K562 (cell line): ENCODE data around the gene ADRA1B. TPM values are rescaled to one million over a fixed set of nuclear protein-coding genes. Genes with fewer than 3 reads are reported as not detected.
"Not testable (repeated sequence)": the region's sequence is repeated elsewhere in the genome, so short reads cannot be mapped to it uniquely, and the experiment has no call there.

ENCODE experiments used
- ATAC-seq: fragments of 200-7000 bp; cut with Tn5 transposase; 3 replicates; pipeline ENCODE4 v1.9.1; 2020; ENCODE audit warnings: moderate library complexity
- BruUV-seq: library from RNA; stranded (reverse); fragments of 400-500 nt; replicated peaks from 2 replicates; lab custom pipeline; 2021; lab: Mats Ljungman, UMichigan
- CTCF ChIA-PET: fragments of 300-600 bp; formaldehyde crosslinking; extraction: SDS; loops from one replicate; lab custom pipeline; 2021; ENCODE audit warnings: low intra/inter-chr PET ratio; lab: Yijun Ruan, JAX
- POLR2A ChIA-PET: fragments of 300-600, 350-650 bp; sonication (Branson Sonifier 250); formaldehyde crosslinking; extraction: SDS; loops from one replicate; lab custom pipeline; 2021; ENCODE audit warnings: antibody characterized with exemption, inconsistent platforms; lab: Yijun Ruan, JAX
- DNase-seq, 4 experiments: peaks; one replicate each; pipeline versions ENCODE4 v3.0.0 to v3.0.0-alpha.2; 2011 to 2018; ENCODE audit warnings: low spot score in 3 of 4, mixed read lengths in 3 of 4; ENCODE audit errors: extremely low read depth in 1 of 4
- FAIRE-seq: peaks from 2 replicates; lab custom pipeline; 2011; peaks lifted over from hg19 to GRCh38; lab: Jason Lieb, UNC
- H2AFZ ChIP-seq: 2 replicates; pipeline ENCODE4 v1.6.0; 2011; ENCODE audit warnings: low read depth, low read length, control low read depth, inconsistent platforms
- H3K27ac ChIP-seq: fragments of 200-600 bp; 3 replicates; pipeline ENCODE4 v1.8.0; 2011; ENCODE audit warnings: low read depth, mild to moderate bottlenecking, control low read depth, inconsistent platforms, low read length, moderate library complexity, mixed read lengths; ENCODE audit errors: extremely low read depth
- H3K27me3 ChIP-seq, 2 experiments: fragments of 300-600 bp in 1 of 2; 2 replicates in 1 of 2; 3 replicates in 1 of 2; pipeline versions ENCODE4 v1.6.0 to v1.8.0; 2011; ENCODE audit warnings: inconsistent platforms in 2 of 2, low read length in 2 of 2, mild to moderate bottlenecking in 1 of 2, mixed read lengths in 1 of 2, moderate library complexity in 1 of 2; ENCODE audit not compliant: control insufficient read depth in 2 of 2, insufficient read depth in 2 of 2
- H3K36me3 ChIP-seq: fragments of 300-600 bp; 3 replicates; pipeline ENCODE4 v1.8.0; 2011; ENCODE audit warnings: mild to moderate bottlenecking, low read length, inconsistent platforms; ENCODE audit not compliant: control insufficient read depth, insufficient read depth
- H3K4me1 ChIP-seq, 2 experiments: fragments of 200-600 bp in 1 of 2; replicated peaks in 1 of 2; 2 replicates in 1 of 2; 3 replicates in 1 of 2; pipeline versions ENCODE4 v1.5.1 to v1.8.0; 2011; ENCODE audit warnings: inconsistent platforms in 2 of 2, low read length in 2 of 2, mild to moderate bottlenecking in 1 of 2, mixed read lengths in 1 of 2, moderate library complexity in 1 of 2; ENCODE audit not compliant: control insufficient read depth in 2 of 2, insufficient read depth in 2 of 2
- H3K4me2 ChIP-seq: 2 replicates; pipeline ENCODE4 v1.6.1; 2011; ENCODE audit warnings: low read length, control low read depth, inconsistent platforms, mixed read lengths; ENCODE audit not compliant: insufficient read depth
- H3K4me3 ChIP-seq: fragments of 200-600 bp; sonication (generic), shearing (Covaris generic); 2 replicates; pipeline ENCODE4 v1.5.1; 2016; ENCODE audit warnings: control low read depth, inconsistent platforms
- H3K79me2 ChIP-seq: fragments of 200-600 bp; 3 replicates; pipeline ENCODE4 v1.8.0; 2011; ENCODE audit warnings: low read length, inconsistent platforms; ENCODE audit not compliant: control insufficient read depth, insufficient read depth
- H3K9ac ChIP-seq, 2 experiments: 2 replicates each; pipeline versions ENCODE4 v1.6.0 to v1.6.1; 2011; ENCODE audit warnings: low read depth in 2 of 2, low read length in 2 of 2, control low read depth in 1 of 2, inconsistent platforms in 1 of 2, mild to moderate bottlenecking in 1 of 2, mixed read lengths in 1 of 2; ENCODE audit not compliant: insufficient read depth in 1 of 2
- H3K9me1 ChIP-seq: one replicate; pipeline ENCODE4 v1.6.0; 2011; ENCODE audit warnings: inconsistent platforms, mild to moderate bottlenecking, low read length, moderate library complexity; ENCODE audit not compliant: control insufficient read depth, insufficient read depth
- H3K9me3 ChIP-seq: replicated peaks from 2 replicates; pipeline ENCODE4 v1.5.1; 2011; ENCODE audit warnings: low read depth, low read length, inconsistent platforms; ENCODE audit not compliant: control insufficient read depth, insufficient read depth
- H4K20me1 ChIP-seq: replicated peaks from 2 replicates; pipeline ENCODE4 v1.6.1; 2011; ENCODE audit warnings: low read length, inconsistent platforms, mixed read lengths; ENCODE audit not compliant: control insufficient read depth, insufficient read depth
- CBX2 ChIP-seq: fragments of 200-600 bp; sonication (generic); IDR thresholded peaks from one replicate; pipeline ENCODE4 v1.6.1; 2012; ENCODE audit warnings: mild to moderate bottlenecking, low read length, inconsistent platforms; ENCODE audit not compliant: insufficient read depth, poor library complexity, severe bottlenecking
- CREB3 ChIP-seq: fragments of 450-650 bp; conservative IDR thresholded peaks from 2 replicates; pipeline ENCODE4 v1.6.1; 2016; ENCODE audit warnings: missing genetic modification characterization, low read depth, mild to moderate bottlenecking, missing compliant biosample characterization, moderate library complexity
- CTCF ChIP-seq, 3 experiments: IDR thresholded peaks in 2 of 3; conservative IDR thresholded peaks in 1 of 3; 2 replicates each; pipeline ENCODE4 v1.5.1; 2011 to 2012; ENCODE audit warnings: low read length in 3 of 3, mild to moderate bottlenecking in 3 of 3, control low read depth in 2 of 3, improper control_type of control experiment in 1 of 3, inconsistent platforms in 1 of 3, low read depth in 1 of 3, mixed read lengths in 1 of 3, moderate library complexity in 1 of 3; ENCODE audit not compliant: insufficient read depth in 2 of 3
- ETV6 ChIP-seq, 3 experiments: fragments of 150-350 bp in 1 of 3; sonication (generic) in 1 of 3; formaldehyde crosslinking in 1 of 3; IDR thresholded peaks; 2 replicates each; pipeline versions ENCODE4 v1.6.1 to v1.8.0; 2014 to 2022; ENCODE audit warnings: borderline replicate concordance in 2 of 3, low read depth in 2 of 3, antibody characterized with exemption in 1 of 3, low read length in 1 of 3, mild to moderate bottlenecking in 1 of 3, missing genetic modification reagents in 1 of 3
- MAX ChIP-seq: sonication (generic); formaldehyde crosslinking; IDR thresholded peaks from 2 replicates; pipeline ENCODE4 v1.9.0; 2022; ENCODE audit warnings: mild to moderate bottlenecking, missing genetic modification reagents
- ZNF121 ChIP-seq: sonication (generic); formaldehyde crosslinking; conservative IDR thresholded peaks from 2 replicates; pipeline ENCODE4 v1.8.0; 2022; ENCODE audit warnings: missing genetic modification reagents
- ZNF384 ChIP-seq: IDR thresholded peaks from 2 replicates; pipeline ENCODE4 v1.6.1; 2012; ENCODE audit warnings: low read depth, low read length, improper control_type of control experiment
- WGBS: fragments of 100-300 bp; shearing (Covaris generic); methylation state at CpG from one replicate; pipeline ENCODE4 v1.1.6; 2016; ENCODE audit warnings: low coverage, mixed read lengths; ENCODE audit not compliant: insufficient coverage; ENCODE audit errors: missing lambda C conversion rate; 5-methylcytosine and 5-hydroxymethylcytosine counted together
- in situ Hi-C: fragments of 300-500 bp; cut with MboI; formaldehyde crosslinking; loops from 4 replicates; pipeline ENCODE4 v1.15.0; 2018; ENCODE audit warnings: inconsistent platforms, mixed read lengths
- intact Hi-C: fragments of 100-400 bp; cut with micrococcal nuclease; formaldehyde crosslinking; loops from 2 replicates; pipeline ENCODE4 v1.14.2; 2022
- polyA plus RNA-seq, 8 experiments: library from polyadenylated mRNA; depleted of rRNA in 4 of 8; stranded (reverse) in 5 of 8; unstranded in 3 of 8; fragments of >200 nt; fragmentation: Nextera tagmentation in 2 of 8; fragmentation: Illumina TruSeq in 1 of 8; extraction: Ambion mirVana in 2 of 8; extraction: Trizol in 1 of 8; gene quantifications; 2 replicates each; pipeline versions ENCODE4 v1.2.1 to v1.2.3, GENCODE V29; 2011 to 2014; ENCODE audit warnings: inconsistent platforms in 1 of 8, missing spikeins in 1 of 8
- total RNA-seq, 7 experiments: library from RNA; depleted of rRNA in 6 of 7; stranded (reverse); fragments of >200 nt in 6 of 7; fragmentation: Illumina TruSeq in 2 of 7; extraction: Trizol in 2 of 7; gene quantifications; 2 replicates each; pipeline versions ENCODE4 v1.2.1 to v1.2.3, GENCODE V29; 2011 to 2021; ENCODE audit warnings: low replicate concordance in 1 of 7

The ADRA1B gene
- total and polyA plus RNA-seq, 9 of the 15 experiments (the other 6 are each of a cell fraction or from before 2014, with no cell fraction given): not detected

GRCh38 chr5:160014197-160014596 is 97.9 kb downstream of the ADRA1B start:
- H3K27ac ChIP-seq, H3K4me1 ChIP-seq, ATAC-seq, H4K20me1 ChIP-seq, H3K4me3 ChIP-seq, H3K9ac ChIP-seq, H3K4me2 ChIP-seq, in situ Hi-C loops, CTCF ChIA-PET, H2AFZ ChIP-seq, BruUV-seq, intact Hi-C loops, H3K9me1 ChIP-seq, DNase-seq, H3K27me3 ChIP-seq, FAIRE-seq, H3K9me3 ChIP-seq: not testable (repeated sequence)
- TF ChIP-seq ZNF121: peak; percentile 84
- peaks cover 24% of the 10 kb centered on the region for H3K79me2 ChIP-seq
- POLR2A ChIA-PET: interaction anchor here (0.6 kb wide), 1 partner anchor 435 kb away, joined by 3 read pairs; no protein-coding TSS in a partner anchor
- 90% methylated on average over 6 of the region's 6 CpGs for WGBS
- peaks cover 61% of the 10 kb centered on the region for H3K36me3 ChIP-seq

- BruUV-seq: no TSS peak
- POLR2A ChIA-PET: no interaction called here
- FAIRE-seq (no peak), DNase-seq (no peak), ATAC-seq (no peak)
- no peaks in the 10 kb centered on the region for H3K79me2 ChIP-seq
- H4K20me1 ChIP-seq: no peaks in the 10 kb centered on the region
- CTCF ChIA-PET: no interaction called here
- no peak overlapping the region for H3K4me3 ChIP-seq
- no peaks in the 10 kb centered on the region for H3K9me1 ChIP-seq
- H3K9ac ChIP-seq: no peak overlapping the region
- H3K36me3 ChIP-seq: peaks cover 37% of the 10 kb centered on the region
- WGBS: 100% methylated on average over 2 of the region's 2 CpGs
- H2AFZ ChIP-seq: no peak overlapping the region
- H3K4me2 ChIP-seq: no peak overlapping the region
- intact Hi-C loops (no loop called here), in situ Hi-C loops (no loop called here)
- no peaks in the 10 kb centered on the region for H3K27me3 ChIP-seq
- no peaks in the 10 kb centered on the region for H3K4me1 ChIP-seq
- H3K9me3 ChIP-seq: no peaks in the 10 kb centered on the region
- no peak overlapping the region for H3K27ac ChIP-seq
- TF ChIP-seq ZNF384 (no peak), ETV6 (IDR thresholded peaks at IDR 0.05; ENCODE audit: borderline replicate concordance in 1 of 2, low read depth in 2 of 2, low read length in 1 of 2) (no peak), ETV6 (CRISPR knock-in tag; IDR thresholded peaks at IDR 0.05; ENCODE audit: borderline replicate concordance) (no peak), MAX (CRISPR knock-in tag) (no peak), CTCF (IDR thresholded peaks at IDR 0.05 in 2 of 3, conservative IDR thresholded peaks at IDR 0.05 in 1 of 3; ENCODE audit: insufficient read depth in 2 of 3, low read depth in 1 of 3, low read length in 3 of 3) (no peak), CBX2 (no peak), CREB3 (no peak)
Measured at GRCh38 chr5:160018945-160019625, 102.8 kb downstream of the ADRA1B start.
